Mesodermal cell (in vitro differentiated cells): ENCODE results near the gene SMCO1.
"Not testable (repeated sequence)": the region's sequence is repeated elsewhere in the genome, so short reads cannot be mapped to it uniquely, and the experiment has no call there.

ENCODE experiments used
- H3K27ac ChIP-seq: 2 replicates; pipeline ENCODE4 v1.7.0; 2013; ENCODE audit warnings: mild to moderate bottlenecking, low read depth, low read length, moderate library complexity; ENCODE audit not compliant: severe bottlenecking
- H3K36me3 ChIP-seq: 2 replicates; pipeline ENCODE4 v1.7.1; 2013; ENCODE audit warnings: mild to moderate bottlenecking, low read length, moderate library complexity; ENCODE audit not compliant: control insufficient read depth, insufficient read depth
- H3K4me1 ChIP-seq: one replicate; pipeline ENCODE4 v1.7.1; 2013; ENCODE audit warnings: mild to moderate bottlenecking, low read length; ENCODE audit not compliant: insufficient read depth, control insufficient read depth, poor library complexity, severe bottlenecking
- H3K4me3 ChIP-seq: 2 replicates; pipeline ENCODE4 v1.7.0; 2013; ENCODE audit warnings: low read length, control low read depth, mild to moderate bottlenecking; ENCODE audit not compliant: insufficient read depth, poor library complexity, severe bottlenecking; ENCODE audit errors: extremely low read depth
- H3K9me3 ChIP-seq: 2 replicates; pipeline ENCODE4 v1.7.1; 2013; ENCODE audit warnings: mild to moderate bottlenecking, low read length, moderate library complexity; ENCODE audit not compliant: control insufficient read depth
- WGBS, 2 experiments: methylation state at CpG; one replicate each; pipeline ENCODE4 v1.1.5; 2013; ENCODE audit warnings: missing lambda C conversion rate in 2 of 2; ENCODE audit not compliant: insufficient coverage in 2 of 2; 5-methylcytosine and 5-hydroxymethylcytosine counted together

The SMCO1 gene

GRCh38 chr3:196523841-196524240 lies 8.7 kb upstream of the SMCO1 start:
- Histone ChIP-seq H3K9me3 (peaks cover 29% of the 10 kb centered on the region), H3K4me1 (no peaks in the 10 kb centered on the region), H3K27ac (no peak overlapping the region), H3K4me3 (no peak overlapping the region), H3K36me3 (no peaks in the 10 kb centered on the region)
- WGBS, 2 experiments: 100% methylated on average over 2 to 4 of the region's 4 CpGs

GRCh38 chr3:196521291-196521690 lies 6.1 kb upstream of the SMCO1 start:
- not testable (repeated sequence) for H3K27ac ChIP-seq, H3K4me1 ChIP-seq, H3K4me3 ChIP-seq, H3K36me3 ChIP-seq
- peaks cover 46% of the 10 kb centered on the region for H3K9me3 ChIP-seq
- 93 to 98% methylated on average over 7 to 10 of the region's 12 CpGs for WGBS, 2 experiments

DNA sequence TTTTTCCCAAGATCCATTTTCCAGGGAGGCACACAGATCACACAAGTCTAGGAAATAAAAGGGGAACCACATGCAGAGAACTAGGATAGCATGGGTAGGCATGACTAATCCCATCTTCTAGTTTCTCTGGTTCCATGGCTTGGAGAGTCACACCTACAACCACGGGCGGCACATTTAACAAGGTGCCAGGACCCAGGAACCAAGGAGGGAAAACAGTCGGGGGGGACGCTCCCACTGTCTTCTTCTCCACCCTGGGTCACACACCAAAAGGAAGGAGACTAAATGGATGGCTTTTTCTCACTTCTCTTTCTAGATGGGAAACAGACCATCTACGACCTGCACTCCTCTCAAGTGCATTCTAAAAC lies 4.6 kb upstream of the SMCO1 start:
- H3K4me3 ChIP-seq: no peak overlapping the region
- H3K27ac ChIP-seq: no peak overlapping the region
- 65 to 80% methylated on average over 3 to 5 of the region's 5 CpGs for WGBS, 2 experiments
- H3K4me1 ChIP-seq: no peaks in the 10 kb centered on the region
- no peaks in the 10 kb centered on the region for H3K36me3 ChIP-seq
- peaks cover 49% of the 10 kb centered on the region for H3K9me3 ChIP-seq

GRCh38 chr3:196518966-196519717 lies 4.0 kb upstream of the SMCO1 start:
- Histone ChIP-seq H3K27ac (no peak overlapping the region), H3K9me3 (peaks cover 49% of the 10 kb centered on the region), H3K36me3 (no peaks in the 10 kb centered on the region), H3K4me3 (no peak overlapping the region), H3K4me1 (no peaks in the 10 kb centered on the region)
- 45 to 47% methylated on average over 6 to 7 of the region's 12 CpGs for WGBS, 2 experiments

DNA sequence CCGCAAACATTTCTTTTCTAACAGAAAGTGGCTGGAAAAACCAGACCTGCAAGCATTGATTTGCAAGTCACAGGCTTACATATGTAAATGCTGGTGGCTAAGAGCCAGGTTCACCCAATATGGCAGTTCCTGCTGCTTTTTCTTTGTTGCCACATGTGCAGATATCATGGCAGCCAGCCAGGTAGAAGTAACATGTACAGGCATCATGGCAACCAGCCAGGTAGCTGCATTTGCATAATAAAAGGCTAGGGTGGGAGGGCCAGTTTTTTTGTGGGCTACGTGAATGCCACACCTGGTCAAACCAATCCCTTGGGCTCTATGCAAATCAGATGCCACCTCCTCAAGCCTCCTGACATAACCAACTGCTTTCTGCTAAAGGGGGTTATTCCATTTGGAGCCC lies 2.8 kb upstream of the SMCO1 start:
- 100% methylated on average over 1 of the region's 2 CpGs for WGBS, 2 experiments
- Histone ChIP-seq H3K4me3 (no peak overlapping the region), H3K9me3 (peaks cover 49% of the 10 kb centered on the region), H3K36me3 (no peaks in the 10 kb centered on the region), H3K27ac (no peak overlapping the region), H3K4me1 (peaks cover 4% of the 10 kb centered on the region)

DNA sequence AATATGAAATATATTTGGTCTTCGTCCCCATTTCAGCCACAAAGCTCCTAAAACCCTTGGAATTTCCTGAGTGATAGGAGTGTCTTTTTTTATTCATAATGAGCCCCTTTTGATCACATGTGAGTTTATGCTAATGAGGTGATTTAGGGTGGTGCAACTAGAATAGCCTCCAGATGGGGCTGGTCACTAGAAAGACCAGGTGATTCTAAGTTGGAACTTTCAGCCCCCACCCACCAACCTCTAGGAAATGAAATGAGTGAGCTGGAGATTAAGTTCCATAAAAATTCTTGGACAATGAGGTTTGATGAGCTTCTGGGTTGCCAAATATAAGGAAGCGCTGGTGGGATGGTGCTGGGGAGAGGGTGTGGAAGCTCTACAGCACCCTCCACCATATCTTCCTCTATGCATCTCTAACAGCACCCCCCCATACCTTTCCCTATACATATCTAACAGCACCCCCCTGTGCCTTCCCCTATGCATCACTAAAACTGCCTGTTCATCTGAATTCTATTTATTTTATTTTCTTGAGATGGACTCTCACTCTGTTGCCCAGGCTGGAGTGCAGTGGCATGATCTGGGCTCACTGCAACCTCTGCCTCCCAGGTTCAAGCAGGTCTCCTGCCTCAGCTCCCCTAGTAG lies 2.1 kb upstream of the SMCO1 start:
- no peak overlapping the region for H3K4me3 ChIP-seq
- WGBS, 2 experiments: no CpG with 5 or more reads among the region's 2 CpGs
- H3K4me1 ChIP-seq: peaks cover 4% of the 10 kb centered on the region
- H3K9me3 ChIP-seq: peaks cover 47% of the 10 kb centered on the region
- no peaks in the 10 kb centered on the region for H3K36me3 ChIP-seq
- H3K27ac ChIP-seq: no peak overlapping the region

- no peak overlapping the region for H3K27ac ChIP-seq
- 100% methylated on average over 1 of the region's 1 CpG; no CpG with 5 or more reads in 1 of the 2 experiments for WGBS, 2 experiments
- no peak overlapping the region for H3K4me3 ChIP-seq
- peaks cover 24% of the 10 kb centered on the region for H3K9me3 ChIP-seq
- no peaks in the 10 kb centered on the region for H3K36me3 ChIP-seq
- peaks cover 4% of the 10 kb centered on the region for H3K4me1 ChIP-seq
Measured at GRCh38 chr3:196514350-196514716, 813 bp downstream of the SMCO1 start.

DNA sequence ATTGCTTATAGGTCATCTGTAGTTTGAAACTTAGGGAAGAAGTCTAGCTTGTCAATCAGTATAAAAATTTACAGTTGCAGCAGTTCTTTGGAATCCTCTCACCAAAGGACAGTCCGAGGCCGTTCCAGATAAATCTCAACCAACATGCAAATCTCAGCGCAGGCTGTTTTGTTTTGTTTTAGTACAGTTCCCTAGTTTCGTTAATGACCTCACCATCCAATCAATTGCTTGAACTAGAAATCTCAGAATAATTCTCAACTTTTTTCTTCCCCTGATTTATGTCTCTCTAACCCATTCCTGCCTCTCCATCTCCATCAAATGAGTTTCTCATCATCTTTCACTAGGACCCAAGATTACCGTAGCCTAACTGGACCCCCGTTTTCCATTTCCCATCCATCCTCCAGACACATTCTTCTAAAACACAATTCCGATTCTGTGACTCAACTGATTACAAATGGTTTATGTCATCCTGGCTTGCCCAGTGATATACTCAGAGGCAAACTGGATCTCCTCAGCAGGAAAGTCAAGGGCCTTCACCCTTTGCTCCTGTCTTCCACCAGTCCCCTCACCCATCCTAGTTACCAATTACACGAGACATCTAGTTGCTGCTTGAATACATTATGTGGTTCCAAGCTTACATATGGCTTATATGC lies 1.3 kb downstream of the SMCO1 start:
- Histone ChIP-seq H3K4me3 (no peak overlapping the region), H3K4me1 (peaks cover 4% of the 10 kb centered on the region), H3K36me3 (no peaks in the 10 kb centered on the region), H3K9me3 (peaks cover 20% of the 10 kb centered on the region), H3K27ac (no peak overlapping the region)
- 90% methylated on average over 6 to 7 of the region's 8 CpGs for WGBS, 2 experiments

DNA sequence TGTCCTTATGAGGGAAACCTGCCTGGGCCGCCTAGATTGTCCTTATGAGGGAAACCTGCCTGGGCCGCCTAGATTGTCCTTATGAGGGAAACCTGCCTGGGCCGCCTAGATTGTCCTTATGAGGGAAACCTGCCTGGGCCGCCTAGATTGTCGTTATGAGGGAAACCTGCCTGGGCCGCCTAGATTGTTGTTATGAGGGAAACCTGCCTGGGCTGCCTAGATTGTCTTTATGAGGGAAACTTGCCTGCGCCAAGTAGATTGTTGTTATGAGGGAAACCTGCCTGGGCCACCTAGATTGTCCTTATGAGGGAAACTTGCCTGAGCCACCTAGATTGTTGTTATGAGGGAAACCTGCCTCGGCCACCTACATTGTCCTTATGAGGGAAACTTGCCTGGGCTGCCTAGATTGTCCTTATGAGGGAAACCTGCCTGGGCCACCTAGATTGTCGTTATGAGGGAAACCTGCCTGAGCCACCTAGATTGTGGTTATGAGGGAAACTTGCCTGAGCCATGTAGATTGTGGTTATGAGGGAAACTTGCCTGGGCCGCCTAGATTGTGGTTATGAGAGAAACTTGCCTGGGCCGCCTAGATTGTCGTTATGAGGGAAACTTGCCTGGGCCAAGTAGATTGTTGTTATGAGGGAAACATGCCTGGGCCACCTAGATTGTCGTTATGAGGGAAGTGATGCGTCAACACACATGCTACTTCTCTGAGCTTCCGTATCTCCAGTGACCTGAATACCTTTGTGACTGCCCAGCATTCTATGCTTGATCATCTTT lies 3.3 kb downstream of the SMCO1 start:
- not testable (repeated sequence) for H3K4me3 ChIP-seq, H3K27ac ChIP-seq, H3K36me3 ChIP-seq, H3K4me1 ChIP-seq
- WGBS, 2 experiments: 93% methylated on average over 13 of the region's 15 CpGs
- H3K9me3 ChIP-seq: peaks cover 11% of the 10 kb centered on the region

DNA sequence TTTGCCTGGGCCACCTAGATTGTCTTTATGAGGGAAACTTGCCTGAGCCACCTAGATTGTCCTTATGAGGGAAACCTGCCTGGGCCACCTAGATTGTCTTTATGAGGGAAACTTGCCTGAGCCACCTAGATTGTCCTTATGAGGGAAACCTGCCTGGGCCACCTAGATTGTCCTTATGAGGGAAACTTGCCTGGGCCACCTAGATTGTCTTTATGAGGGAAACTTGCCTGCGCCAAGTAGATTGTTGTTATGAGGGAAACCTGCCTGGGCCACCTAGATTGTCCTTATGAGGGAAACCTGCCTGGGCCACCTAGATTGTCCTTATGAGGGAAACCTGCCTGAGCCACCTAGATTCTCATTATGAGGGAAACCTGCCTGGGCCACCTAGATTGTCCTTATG lies 4.0 kb downstream of the SMCO1 start:
- not testable (repeated sequence) for H3K4me1 ChIP-seq, H3K36me3 ChIP-seq, H3K4me3 ChIP-seq, H3K27ac ChIP-seq
- 100% methylated on average over 1 of the region's 1 CpG for WGBS, 2 experiments
- peaks cover 12% of the 10 kb centered on the region for H3K9me3 ChIP-seq
